GM18517 (cell line): ENCODE measurements around the gene NOL4L.

Source experiments
- ATAC-seq: cut with Tn5 transposase; IDR thresholded peaks from one replicate; pipeline ENCODE4 v1.9.1; 2021; ENCODE audit warnings: mild to moderate bottlenecking, moderate library complexity; ENCODE audit not compliant: unreplicated experiment

Gene NOL4L

DNA sequence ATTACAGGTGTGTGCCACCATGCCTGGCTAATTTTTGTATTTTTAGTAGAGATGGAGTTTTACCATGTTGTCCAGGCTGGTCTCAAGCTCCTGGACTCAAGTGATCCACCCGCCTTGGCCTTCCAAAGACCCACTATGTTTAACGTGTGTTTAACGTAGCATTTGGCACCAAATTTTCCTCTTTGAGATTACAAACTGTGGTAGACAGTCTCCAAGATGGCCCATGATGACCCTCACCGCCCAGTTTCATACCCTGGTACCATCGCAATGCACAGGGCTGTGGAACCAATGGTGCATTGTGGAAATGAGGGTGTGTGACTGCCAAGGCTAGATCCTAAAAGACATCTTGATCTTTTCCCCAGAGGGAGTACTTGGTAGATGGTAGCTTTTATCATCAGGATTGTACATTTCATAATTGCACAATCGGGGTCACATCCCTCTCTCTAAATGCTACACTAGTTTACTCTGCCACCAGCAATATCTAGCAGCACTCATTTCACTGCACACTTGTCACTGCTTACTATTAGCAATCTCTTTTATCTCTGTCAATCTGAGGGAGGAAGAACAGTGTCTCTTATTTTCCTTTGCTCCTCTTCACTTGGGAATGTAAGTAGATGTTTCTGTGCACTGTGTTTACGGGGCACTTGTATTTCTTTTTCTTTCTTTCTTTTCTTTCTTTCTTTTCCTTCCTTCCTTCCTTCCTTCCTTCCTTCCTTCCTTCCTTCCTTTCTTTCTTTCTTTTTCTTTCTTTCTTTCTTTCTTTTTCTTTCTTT is 96.9 kb downstream of the NOL4L start:
- ATAC-seq, result no peak

DNA sequence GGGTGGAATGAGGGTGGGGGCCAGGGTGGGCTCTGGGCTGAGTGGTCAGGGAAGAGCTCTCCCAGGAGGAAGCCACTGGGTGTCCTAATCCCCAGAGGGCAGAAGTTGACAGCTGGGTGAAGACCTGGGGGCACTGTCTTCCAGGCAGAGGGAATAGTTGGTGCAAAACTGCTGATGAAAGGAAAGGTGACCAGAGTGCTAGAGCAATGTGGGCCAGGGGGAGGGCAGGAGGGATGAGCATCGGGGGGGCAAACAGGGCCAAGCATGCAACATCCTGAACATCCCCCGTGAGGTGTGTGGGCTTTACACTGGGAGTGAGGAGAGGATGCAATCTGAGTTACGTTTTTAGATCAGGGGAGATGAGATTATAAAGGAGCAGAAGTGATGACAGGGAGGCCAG is 97.8 kb downstream of the NOL4L start:
- ATAC-seq, result no peak

DNA sequence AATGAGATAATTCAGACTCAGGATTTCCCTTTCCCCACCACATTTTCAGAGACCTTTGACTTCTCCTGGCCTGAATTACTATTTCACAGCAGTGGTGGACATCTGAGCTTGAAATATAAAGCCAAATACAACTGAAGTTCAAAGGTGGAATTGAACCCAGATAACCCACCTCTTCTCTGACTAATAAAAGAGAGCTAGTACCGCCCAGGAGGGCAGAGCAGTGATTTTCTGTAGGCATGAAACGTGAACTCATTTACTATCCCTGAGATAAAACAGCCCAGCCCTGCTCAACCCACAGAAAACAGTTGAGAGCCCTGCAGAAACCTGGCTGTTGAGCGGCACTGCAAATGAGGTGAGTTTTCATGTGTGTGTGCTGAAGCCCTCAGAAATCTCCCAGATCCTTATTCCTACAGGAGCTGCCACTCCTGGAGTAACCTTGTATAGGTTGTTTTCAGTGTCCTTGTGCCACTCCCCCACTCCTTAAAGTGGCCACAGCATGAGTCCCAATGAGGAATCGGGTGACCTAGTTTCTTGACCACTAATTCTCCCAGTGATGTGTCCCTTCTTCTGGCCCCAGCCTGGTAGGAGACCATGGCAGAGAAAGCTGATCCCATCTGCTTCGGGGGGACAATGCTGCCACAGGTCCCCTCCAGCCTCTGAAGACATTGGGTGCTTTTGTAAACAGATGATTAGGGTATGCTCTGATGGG is 99.2 kb downstream of the NOL4L start:
- no peak for ATAC-seq

DNA sequence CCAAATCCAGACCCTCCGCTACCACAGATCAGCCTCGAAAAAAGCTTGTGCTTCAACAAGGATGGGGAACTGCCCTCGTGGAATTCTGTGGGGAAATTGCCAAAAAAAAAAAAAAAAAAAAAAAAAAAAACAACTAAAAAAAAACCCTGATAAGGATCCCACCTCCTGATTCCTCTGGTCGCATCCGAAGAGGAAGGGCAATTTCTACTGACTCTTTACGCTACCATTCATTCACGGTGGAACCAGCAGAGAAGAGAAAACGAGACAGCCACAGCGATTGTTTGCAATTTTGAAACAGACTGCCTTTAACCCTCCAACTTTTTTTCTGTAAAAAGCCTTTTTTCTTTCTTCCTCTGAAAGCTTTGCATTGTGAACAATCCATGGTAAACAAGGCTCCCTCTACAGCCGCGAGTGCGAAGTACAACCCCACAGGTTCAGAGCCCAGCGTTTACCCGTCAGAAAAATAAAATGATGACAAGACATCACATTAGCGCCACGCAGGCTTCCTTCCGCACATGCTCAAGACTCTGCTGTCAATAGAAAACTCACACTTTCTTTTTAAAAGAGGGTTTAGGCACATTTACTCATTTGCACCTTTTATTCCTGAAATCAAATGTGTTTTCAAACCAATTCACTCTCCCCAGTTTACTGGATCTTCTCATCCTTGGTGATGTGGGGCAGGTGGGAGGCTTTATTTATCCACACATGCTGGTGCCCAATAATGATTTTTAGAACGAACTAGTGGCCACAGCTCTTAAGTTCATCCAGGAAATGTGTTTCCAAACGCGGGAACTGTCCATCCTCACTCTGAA is 100.0 kb downstream of the NOL4L start:
- ATAC-seq, result peak; percentile 79

DNA sequence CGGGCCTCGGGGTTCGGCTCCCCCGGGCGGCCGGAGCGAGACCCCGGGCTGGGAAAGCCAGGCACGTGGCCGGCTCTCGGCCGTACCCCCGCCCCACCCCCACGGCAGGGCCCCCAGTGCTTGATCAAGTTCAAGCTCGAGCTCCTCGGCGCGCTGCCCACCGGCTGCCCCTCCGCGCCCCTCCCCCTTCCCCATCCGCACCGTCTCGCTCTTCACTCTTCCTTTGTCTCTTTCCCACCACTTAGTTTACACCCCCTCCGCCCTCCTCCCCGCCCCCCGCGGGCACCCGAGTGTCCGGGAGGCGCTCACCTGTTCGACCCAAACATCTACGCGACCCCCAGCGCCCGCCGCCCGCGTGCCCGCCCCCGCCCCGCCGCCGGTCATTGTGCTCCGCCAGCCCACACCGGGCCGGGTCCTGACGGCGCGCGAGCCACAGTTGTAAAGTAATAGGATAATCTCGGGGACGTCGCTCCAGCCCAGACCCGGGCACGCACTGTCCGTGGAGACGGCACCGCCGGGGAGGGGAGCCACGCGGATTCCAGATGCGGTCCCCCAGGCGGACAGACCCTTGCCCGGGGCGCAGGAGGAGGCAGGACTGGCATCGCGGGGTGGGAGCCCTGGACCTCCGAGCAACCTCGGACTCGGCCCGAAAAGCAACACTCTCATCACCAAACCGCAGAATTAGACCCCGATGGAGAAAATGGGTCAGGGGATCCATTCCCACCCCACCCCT is 100.7 kb downstream of the NOL4L start:
- ATAC-seq, result no peak

DNA sequence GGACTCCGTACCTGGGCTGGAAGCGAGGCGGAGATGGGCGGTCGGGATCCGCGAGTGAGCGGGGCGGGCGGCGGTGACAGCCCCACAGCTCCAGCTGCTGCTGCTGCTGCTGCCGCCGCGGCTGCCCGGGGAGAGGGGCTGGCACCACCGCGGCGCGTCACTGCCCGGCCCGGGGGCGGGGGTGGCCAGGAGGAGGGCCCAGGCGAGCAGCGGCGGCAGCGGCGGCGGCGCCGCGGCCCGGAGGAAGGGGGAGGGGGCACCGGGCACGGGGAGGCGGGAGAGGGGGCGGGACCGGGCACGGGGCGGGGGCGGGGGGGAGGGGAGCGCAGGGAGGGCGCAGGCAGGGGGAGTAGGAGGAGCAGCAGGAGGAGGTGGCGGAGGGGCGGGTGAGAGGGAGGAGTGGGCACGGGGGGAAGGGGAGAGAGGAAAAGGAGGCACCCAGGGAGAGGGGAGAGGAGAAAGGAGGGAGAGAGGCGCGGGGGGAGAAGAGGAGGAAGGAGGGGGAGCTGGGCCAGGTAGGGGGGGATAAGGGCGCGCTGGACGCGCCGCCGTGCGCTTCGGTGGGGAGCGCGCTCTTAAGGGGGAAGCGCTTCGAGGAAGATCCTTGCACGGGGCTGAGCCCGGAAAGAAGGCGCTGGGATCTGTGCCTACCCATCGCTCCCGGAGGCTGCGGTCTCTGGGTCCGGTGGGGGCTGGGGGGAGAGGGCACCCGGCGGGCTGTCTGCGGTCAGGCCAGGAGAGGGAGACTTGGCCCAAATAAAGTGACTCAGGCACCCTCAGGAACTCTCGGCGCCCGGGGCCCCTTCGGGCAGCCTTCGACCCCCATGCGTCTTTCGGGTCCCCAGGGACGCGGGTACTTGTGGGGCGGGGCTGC is 101.5 kb downstream of the NOL4L start:
- no peak for ATAC-seq

DNA sequence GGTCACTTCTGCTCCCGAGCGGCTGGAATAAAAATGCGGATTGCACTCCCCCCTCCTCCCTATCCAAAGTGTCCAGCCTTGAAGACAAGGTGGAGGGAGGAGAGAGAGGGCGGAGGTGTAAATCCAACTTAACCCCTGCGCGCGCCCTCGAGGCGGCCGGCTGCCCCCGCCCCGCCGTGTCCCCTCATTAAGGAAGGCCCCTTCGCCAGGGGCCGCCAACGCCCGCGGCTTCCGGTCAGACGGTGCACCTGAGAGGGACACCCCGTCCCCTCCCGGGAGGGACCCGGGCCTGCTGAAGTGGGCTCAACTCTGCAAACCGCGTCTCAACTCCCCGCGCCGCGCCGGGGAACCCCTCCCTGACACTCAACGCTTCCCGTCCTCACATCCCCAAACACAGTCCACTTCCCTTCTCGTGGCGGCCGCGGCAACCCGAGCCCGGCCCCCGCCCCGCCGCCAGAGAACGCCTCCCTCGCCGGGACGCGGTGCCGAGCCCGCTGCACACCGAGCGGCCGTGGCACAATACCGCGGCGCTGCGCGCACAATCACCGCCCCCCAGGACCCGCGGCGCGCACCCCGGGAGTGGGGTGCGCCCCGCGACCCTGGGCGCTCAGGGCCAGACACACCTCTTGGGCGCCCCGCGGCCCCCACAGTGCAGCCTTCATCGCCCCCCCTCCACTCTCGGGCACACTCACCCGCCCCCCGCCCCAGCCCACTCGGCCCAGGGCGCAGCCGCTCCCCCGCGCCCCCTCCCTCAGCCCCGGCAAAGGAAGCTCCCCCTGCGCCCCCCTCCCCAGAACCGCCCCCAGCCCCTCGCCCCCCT is 102.5 kb downstream of the NOL4L start:
- ATAC-seq, result no peak

DNA sequence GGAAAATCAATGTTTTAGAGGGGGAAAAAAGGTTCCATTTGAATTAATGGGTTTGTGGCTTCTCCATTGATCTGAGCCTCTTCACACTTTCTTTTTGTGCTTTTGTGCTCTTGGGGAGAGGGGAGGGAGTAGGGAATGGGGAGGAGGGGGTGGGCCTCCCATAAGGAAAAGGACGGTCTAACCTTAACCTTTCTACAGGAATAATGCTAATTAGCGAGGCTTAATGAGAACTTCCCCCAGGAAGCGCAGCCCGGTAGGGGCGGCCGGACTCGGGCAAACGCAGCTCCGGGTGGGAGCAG is 103.0 kb downstream of the NOL4L start:
- ATAC-seq, result no peak

DNA sequence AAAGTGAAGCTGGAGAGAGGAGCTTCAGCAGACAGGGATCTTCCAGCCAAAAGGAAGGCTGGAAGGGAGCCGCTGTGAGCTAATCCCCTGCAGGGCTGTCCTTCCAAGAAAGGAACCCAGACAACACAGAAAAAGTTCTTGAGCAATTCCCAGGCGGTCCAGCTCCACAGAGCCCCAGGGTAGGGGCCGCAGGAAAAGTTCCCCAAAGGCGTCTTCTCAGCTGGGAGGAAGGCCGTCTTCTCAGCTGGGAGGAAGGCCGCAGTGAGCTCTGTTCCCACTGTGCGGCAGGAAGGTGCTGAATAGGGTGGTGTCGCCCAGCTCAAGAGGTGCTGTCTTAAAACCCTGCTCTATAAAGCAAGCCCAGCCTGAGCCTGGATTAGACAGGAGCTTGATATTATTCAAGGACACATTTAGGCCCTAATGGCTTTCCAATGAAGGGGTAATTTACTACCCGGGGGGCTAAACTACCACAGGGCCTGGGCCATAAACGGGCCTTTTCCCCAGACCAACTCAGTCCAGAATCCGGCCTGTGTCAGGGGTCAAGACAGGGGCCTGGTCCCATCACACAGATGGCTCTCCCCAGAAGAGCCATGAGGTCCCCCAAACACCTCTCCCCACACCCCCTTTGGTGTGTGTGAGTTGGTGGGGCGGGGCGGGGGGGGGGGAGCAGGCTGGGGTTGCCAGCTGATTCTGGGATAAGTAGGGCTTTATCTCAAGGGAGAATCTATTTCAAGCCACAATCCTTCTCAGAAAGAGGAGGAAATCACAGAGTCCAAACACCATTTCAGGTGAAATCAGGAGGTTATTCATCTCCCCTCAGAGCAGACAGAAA is 103.6 kb downstream of the NOL4L start:
- ATAC-seq, result no peak

DNA sequence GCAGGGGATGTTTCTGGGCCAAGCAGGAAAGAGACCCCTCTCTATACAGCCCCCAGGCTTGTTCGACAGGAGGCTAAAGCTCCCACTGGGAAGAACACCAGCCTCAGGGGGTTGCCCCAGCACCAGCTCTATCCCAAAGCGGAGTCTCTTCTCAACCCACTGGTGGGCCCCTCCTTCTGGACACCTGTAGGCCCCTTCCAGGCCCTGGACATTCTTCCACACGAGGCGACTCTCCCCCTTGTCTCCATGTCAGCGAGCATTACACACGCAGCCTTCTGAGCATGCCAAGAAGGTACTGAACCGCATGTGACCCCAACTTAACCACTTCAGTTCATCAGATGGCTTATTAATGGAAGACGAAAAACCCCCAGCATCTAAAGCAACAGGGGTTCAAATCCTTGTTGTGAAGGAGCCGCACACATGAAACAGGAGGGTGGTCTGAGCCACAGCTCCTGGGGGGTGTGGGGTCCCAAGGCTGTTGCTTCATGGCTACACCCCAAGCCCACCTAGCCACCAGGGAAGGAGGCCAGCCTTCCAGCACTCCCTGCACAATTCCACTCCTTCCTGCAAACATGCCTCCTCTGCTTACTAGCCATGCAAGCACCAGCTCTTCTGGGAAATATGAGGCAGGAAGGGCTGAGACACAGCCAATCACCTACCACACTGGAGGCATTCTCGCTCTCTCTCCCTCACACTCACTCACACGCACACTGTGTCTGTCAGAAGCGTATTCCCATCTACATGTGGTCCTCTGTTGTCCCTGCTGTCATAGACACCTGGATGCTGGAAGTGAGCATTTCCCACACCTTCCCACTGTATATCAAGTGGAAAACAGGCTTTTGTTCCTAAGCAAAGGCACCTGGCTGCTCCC is 104.5 kb downstream of the NOL4L start:
- ATAC-seq, result no peak

DNA sequence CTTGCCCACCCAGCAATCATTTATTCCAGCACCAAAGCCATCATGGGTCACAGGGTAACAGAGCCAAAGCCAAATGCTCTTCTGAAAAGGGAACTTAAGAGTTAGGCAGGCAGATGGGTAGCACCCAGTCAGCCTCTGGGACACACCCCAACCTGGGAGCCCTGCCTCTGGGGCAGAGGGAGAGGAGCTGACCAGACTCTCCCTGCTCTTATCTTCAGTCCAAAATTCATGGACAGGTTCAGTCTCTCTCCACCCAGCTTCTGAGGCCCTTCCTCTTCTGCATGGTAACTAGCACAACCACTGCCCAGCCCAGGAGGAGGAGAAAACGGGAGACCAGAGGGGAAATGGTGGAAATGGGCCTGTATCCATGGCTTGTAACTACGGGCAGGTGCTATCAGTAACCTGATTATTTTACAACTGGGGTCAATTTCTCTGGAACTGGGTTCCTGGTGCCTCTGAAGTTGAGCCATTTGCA is 105.4 kb downstream of the NOL4L start:
- no peak for ATAC-seq

DNA sequence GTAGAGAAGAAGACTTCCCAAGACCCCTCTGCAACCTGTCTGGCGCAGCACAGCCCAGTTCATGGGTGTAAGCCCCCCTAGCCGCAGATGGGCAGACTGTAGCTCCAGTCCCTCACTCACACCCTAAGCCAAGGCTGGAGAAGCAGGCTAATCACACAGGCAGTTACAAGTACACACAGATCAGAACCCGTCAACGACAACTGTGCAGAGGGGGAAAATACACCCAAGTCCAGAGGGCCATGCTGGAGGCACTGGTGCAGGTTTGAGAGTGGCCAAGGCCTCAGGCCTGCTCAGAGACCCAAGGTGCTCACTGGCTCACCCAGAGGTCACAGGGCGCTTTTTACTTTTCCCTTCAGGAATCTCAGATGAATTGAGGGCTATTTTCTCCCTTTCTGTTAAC is 106.1 kb downstream of the NOL4L start:
- ATAC-seq, result no peak

DNA sequence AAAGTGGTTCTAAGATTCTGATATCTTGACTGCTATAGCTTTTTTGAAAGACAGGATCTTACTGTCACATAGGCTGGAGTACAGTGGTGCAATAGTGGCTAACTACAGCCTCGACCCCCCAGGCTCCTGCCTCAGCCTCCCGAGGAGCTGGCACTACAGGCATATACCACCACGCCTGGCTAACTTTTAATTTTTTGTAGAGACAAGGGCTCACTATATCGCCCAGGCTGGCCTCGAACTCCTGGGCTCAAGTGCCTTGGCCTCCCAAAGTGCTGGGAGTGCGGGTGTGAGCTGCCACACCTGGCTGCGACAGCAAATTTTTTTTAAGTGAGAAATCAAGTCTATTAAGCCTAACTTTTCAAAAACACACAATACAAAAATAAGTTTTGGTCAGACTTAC is 106.6 kb downstream of the NOL4L start:
- ATAC-seq, result no peak

DNA sequence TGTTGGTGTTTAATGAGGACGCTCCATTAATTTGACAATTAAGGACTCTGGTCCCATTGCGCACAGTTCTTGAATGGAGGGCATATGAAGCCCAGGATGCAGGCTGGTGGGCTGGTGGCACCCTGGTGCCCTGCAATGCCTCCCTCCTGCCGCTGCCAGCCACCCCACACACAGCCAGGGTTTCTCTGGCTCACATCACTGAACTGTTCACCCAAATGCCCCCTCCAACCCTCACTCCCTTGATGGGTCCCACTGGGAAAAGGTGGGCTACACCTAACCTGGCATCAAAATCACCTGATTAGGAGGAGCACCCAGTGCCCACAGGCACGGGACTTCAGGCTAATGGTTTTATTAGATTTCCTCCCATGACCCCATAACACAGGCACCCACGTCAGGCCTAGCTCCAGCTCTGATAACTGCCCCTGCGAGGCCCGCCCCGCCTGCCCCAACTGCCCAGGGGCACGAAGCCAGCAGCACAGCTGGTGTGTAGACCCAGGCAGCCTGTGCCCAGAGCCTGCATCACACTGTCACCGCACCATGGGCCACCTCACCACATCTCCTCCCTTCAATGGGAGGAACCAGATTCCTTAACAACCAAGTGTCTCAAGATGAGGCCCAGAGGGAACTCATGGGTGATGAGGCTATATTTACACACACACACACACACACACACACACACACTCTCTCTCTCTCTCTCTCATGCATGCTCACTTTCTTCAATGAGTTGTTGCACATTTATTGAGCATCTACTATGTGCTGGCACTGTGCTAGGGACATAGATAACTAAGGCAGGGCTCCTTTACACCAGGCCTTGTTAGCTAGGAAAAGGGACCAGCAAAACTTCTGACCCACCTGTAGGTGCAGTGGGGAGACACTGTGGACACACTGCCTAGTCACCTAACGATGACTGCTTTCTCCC is 107.3 kb downstream of the NOL4L start:
- no peak for ATAC-seq

DNA sequence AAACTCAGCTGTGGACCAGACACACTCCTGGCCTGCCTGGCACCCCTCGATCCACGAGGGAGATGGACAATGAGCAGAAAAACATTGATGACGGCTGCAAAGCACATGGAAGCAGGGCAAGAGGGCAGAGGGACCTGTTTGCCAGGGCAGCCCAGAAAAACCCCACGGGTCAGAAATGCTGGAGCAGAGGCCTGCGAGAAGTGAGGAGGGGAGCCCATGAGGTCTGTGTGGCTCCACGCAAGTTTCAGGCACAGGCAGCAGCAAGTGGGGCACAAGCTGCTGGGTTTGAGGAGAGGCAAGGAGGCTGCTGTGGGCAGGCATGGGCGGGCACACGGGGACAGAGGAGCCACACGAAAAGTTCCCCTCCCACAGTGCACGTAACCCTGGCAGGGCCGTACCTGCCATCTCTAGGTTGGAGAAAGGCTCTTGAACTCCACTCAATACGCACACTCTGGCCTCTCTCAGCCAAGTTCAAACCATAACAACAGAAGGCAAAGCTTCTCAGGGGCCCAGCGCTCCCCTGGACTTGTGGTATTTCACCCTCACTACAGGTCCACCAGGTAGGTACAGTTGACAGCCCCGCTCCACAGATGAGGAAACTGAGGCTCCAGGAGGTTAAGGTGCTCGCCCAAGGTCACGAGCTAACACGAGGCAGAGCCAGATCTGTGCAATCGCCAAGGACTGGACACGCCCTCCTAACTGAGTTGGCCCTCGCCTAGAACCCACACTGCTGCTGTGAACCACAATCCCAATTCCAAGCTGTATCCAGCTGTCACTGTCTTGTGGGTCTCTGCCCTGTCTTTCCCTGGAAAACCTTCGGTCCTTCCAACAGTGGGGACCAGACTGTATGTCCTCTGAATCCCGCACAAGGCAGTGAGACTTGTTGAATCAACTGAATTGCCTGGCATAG is 108.2 kb downstream of the NOL4L start:
- no peak for ATAC-seq
